B cell (primary cell): ENCODE data around the gene INAFM2. TPM values are rescaled to one million over a fixed set of nuclear protein-coding genes. Genes with fewer than 3 reads are reported as not detected.

Source experiments
- ATAC-seq: fragments of 200-7000 bp; cut with Tn5 transposase; one replicate; pipeline ENCODE4 v1.10.0; 2021; ENCODE audit warnings: low read depth, mild to moderate bottlenecking, moderate number of reproducible peaks, moderate library complexity
- CTCF ChIA-PET: fragments of 350-600 bp; sonication (Branson Sonifier 250); formaldehyde crosslinking; loops from one replicate; lab custom pipeline; 2021; ENCODE audit warnings: antibody characterized with exemption, inconsistent platforms; lab: Charles Lee
- POLR2A ChIA-PET: fragments of 350-600 bp; sonication (Branson Sonifier 250); formaldehyde crosslinking; loops from one replicate; lab custom pipeline; 2021; ENCODE audit warnings: antibody characterized with exemption; lab: Charles Lee
- DNase-seq: peaks from one replicate; pipeline ENCODE4 v3.0.0; 2013
- H2AFZ ChIP-seq: 2 replicates; pipeline ENCODE4 v1.6.1; 2012; ENCODE audit warnings: mild to moderate bottlenecking, low read depth, low read length; ENCODE audit not compliant: insufficient read depth, poor library complexity, severe bottlenecking
- H3K27ac ChIP-seq, 2 donors: 1 replicate in 1 of 2; 2 replicates in 1 of 2; pipeline ENCODE4 v1.5.1; 2012 to 2013; ENCODE audit warnings: low read length in 2 of 2, mild to moderate bottlenecking in 2 of 2, moderate library complexity in 1 of 2
- H3K27me3 ChIP-seq, 4 experiments: fragments of 200-600 bp in 1 of 4; sonication (generic) in 1 of 4; replicated peaks in 1 of 4; 1 replicate in 2 of 4; 2 replicates in 2 of 4; pipeline versions ENCODE4 v1.6.1 to v1.7.0; 2013 to 2016; ENCODE audit warnings: low read length in 3 of 4, mild to moderate bottlenecking in 2 of 4, mixed read lengths in 1 of 4, moderate library complexity in 1 of 4; ENCODE audit not compliant: insufficient read depth in 4 of 4, control insufficient read depth in 3 of 4; ENCODE audit errors: control extremely low read depth in 1 of 4
- H3K36me3 ChIP-seq, 2 experiments: replicated peaks in 1 of 2; 1 replicate in 1 of 2; 2 replicates in 1 of 2; pipeline versions ENCODE4 v1.6.1 to v1.7.1; 2013; ENCODE audit warnings: low read length in 1 of 2; ENCODE audit not compliant: insufficient read depth in 2 of 2, control insufficient read depth in 1 of 2; ENCODE audit errors: control extremely low read depth in 1 of 2, extremely low read depth in 1 of 2
- H3K4me1 ChIP-seq, 2 donors: fragments of 200-600 bp in 1 of 2; sonication (generic) in 1 of 2; 1 replicate in 1 of 2; 2 replicates in 1 of 2; pipeline versions ENCODE4 v1.5.1 to v1.6.1; 2013 to 2017; ENCODE audit warnings: low read length in 2 of 2; ENCODE audit not compliant: control insufficient read depth in 2 of 2, insufficient read depth in 2 of 2
- H3K4me2 ChIP-seq: replicated peaks from 2 replicates; pipeline ENCODE3; 2012; ENCODE audit warnings: mild to moderate bottlenecking, low read depth, low read length; ENCODE audit not compliant: poor library complexity, severe bottlenecking
- H3K4me3 ChIP-seq, 5 experiments: fragments of 200-600 bp in 1 of 5; sonication (generic) in 1 of 5; 1 replicate in 3 of 5; 2 replicates in 2 of 5; pipeline versions ENCODE4 v1.5.1 to v1.7.0; 2011 to 2016; ENCODE audit warnings: low read length in 4 of 5, mild to moderate bottlenecking in 4 of 5, low read depth in 2 of 5, control low read depth in 1 of 5, moderate library complexity in 1 of 5; ENCODE audit not compliant: insufficient read depth in 1 of 5; ENCODE audit errors: control extremely low read depth in 1 of 5, extremely low read depth in 1 of 5
- H3K79me2 ChIP-seq: fragments of 200-600 bp; sonication (generic); one replicate; pipeline ENCODE4 v1.6.0; 2016; ENCODE audit warnings: low read length; ENCODE audit not compliant: control insufficient read depth, insufficient read depth
- H3K9ac ChIP-seq: fragments of 200-600 bp; sonication (generic); 2 replicates; pipeline ENCODE4 v1.6.1; 2017; ENCODE audit warnings: mild to moderate bottlenecking, low read length, moderate library complexity
- H3K9me3 ChIP-seq, 3 donors: one replicate each; pipeline versions ENCODE4 v1.6.1 to v1.7.1; 2013; ENCODE audit warnings: low read length in 2 of 3; ENCODE audit not compliant: control insufficient read depth in 2 of 3, insufficient read depth in 1 of 3; ENCODE audit errors: control extremely low read depth in 1 of 3
- H4K20me1 ChIP-seq: 2 replicates; pipeline ENCODE4 v1.6.0; 2012; ENCODE audit warnings: mild to moderate bottlenecking, low read length; ENCODE audit not compliant: insufficient read depth, control insufficient read depth, poor library complexity, severe bottlenecking
- H3K27ac Mint-ChIP-seq: one replicate; pipeline ENCODE4 v1.8.0; 2021; ENCODE audit warnings: mixed read lengths
- H3K27me3 Mint-ChIP-seq: one replicate; pipeline ENCODE4 v1.8.0; 2021; ENCODE audit warnings: mixed read lengths
- H3K4me1 Mint-ChIP-seq: one replicate; pipeline ENCODE4 v1.8.0; 2021; ENCODE audit warnings: mixed read lengths
- H3K4me3 Mint-ChIP-seq: one replicate; pipeline ENCODE4 v1.8.0; 2021; ENCODE audit warnings: mixed read lengths
- H3K9me3 Mint-ChIP-seq: one replicate; pipeline ENCODE4 v1.8.0; 2022; ENCODE audit warnings: mixed read lengths; ENCODE audit not compliant: insufficient read depth
- CTCF ChIP-seq: fragments of 200-600 bp; IDR thresholded peaks from one replicate; pipeline ENCODE4 v1.8.0; 2022; ENCODE audit warnings: antibody characterized with exemption, mild to moderate bottlenecking
- EZH2 ChIP-seq: IDR thresholded peaks from 2 replicates; pipeline ENCODE4 v1.6.1; 2012; ENCODE audit warnings: borderline replicate concordance, low read depth, mild to moderate bottlenecking, moderate library complexity, low read length; ENCODE audit not compliant: insufficient read depth, poor library complexity, severe bottlenecking
- WGBS: methylation state at CpG from one replicate; pipeline ENCODE4 v1.1.5; 2013; ENCODE audit warnings: missing lambda C conversion rate; ENCODE audit not compliant: insufficient coverage; 5-methylcytosine and 5-hydroxymethylcytosine counted together
- intact Hi-C: fragments of 100-400 bp; cut with micrococcal nuclease; formaldehyde crosslinking; loops from one replicate; pipeline ENCODE4 v1.10.0; 2022
- polyA plus RNA-seq: library from polyadenylated mRNA; depleted of rRNA; stranded (reverse); fragments of >200 nt; gene quantifications from 2 replicates; pipeline ENCODE4 v1.2.3, GENCODE V29; 2012
- total RNA-seq, 2 donors: library from RNA; stranded (reverse); fragments of 120-200 nt in 1 of 2; gene quantifications; 1 replicate in 1 of 2; 2 replicates in 1 of 2; pipeline versions ENCODE4 v1.2.3 to v1.2.4, GENCODE V29; 2013 to 2022

Gene INAFM2
- total and polyA plus RNA-seq, 2 donors (not counting 1 experiment from before 2014, with no cell fraction given): 3.0 to 7.0 TPM

GRCh38 chr15:40330368-40330836, 6.9 kb downstream of the INAFM2 start:
- intact Hi-C loops: no loop called here
- Histone ChIP-seq H3K27me3 (no peaks in the 10 kb centered on the region), H3K27ac (no peak overlapping the region), H3K4me3 (no peak overlapping the region), H3K79me2 (no peaks in the 10 kb centered on the region), H3K9me3 (no peaks in the 10 kb centered on the region), H4K20me1 (no peaks in the 10 kb centered on the region), H2AFZ (no peak overlapping the region), H3K36me3 (no peaks in the 10 kb centered on the region), H3K9ac (no peak overlapping the region), H3K4me2 (no peak overlapping the region), H3K4me1 (peaks cover 21 to 22% of the 10 kb centered on the region in 2 donors)
- Mint-ChIP-seq H3K4me1 (peaks cover 22% of the 10 kb centered on the region), H3K9me3 (no peaks in the 10 kb centered on the region), H3K27ac (no peak overlapping the region), H3K27me3 (no peaks in the 10 kb centered on the region), H3K4me3 (no peak overlapping the region)
- 68% methylated on average over 5 of the region's 5 CpGs for WGBS
- DNase-seq: no peak
- CTCF ChIA-PET: interaction anchor here (2.6 to 12.2 kb wide), 5 partner anchors 7 to 51 kb away, joined by 7 to 221 read pairs (median 57); partner anchors contain the start of genes CCDC9B, INAFM2 and PLCB2
- no peak for TF ChIP-seq EZH2
- no peak for TF ChIP-seq CTCF
- POLR2A ChIA-PET: no interaction called here
- ATAC-seq: no peak

- intact Hi-C loops: no loop called here
Observed at GRCh38 chr15:40331026-40331425, 7.5 kb downstream of the INAFM2 start.

More at GRCh38 chr15:40331026-40331425, 7.5 kb downstream of the INAFM2 start:
- DNase-seq (no peak), ATAC-seq (no peak)
- Histone ChIP-seq H4K20me1 (no peaks in the 10 kb centered on the region), H3K9me3 (no peaks in the 10 kb centered on the region), H2AFZ (no peak overlapping the region), H3K4me1 (peaks cover 17 to 18% of the 10 kb centered on the region in 2 donors), H3K4me3 (no peak overlapping the region), H3K4me2 (no peak overlapping the region), H3K27me3 (no peaks in the 10 kb centered on the region), H3K36me3 (no peaks in the 10 kb centered on the region), H3K27ac (no peak overlapping the region), H3K9ac (no peak overlapping the region), H3K79me2 (no peaks in the 10 kb centered on the region)
- no peaks in the 10 kb centered on the region for H3K9me3 Mint-ChIP-seq
- H3K27ac Mint-ChIP-seq: no peak overlapping the region
- ChIA-PET CTCF (interaction anchor here (2.6 to 12.2 kb wide), 4 partner anchors 11 to 52 kb away, joined by 7 to 221 read pairs (median 50); partner anchors contain the start of genes INAFM2 and PLCB2), POLR2A (no interaction called here)
- H3K4me3 Mint-ChIP-seq: no peak overlapping the region
- peaks cover 19% of the 10 kb centered on the region for H3K4me1 Mint-ChIP-seq
- TF ChIP-seq CTCF: no peak
- TF ChIP-seq EZH2: no peak
- 100% methylated on average over 3 of the region's 7 CpGs for WGBS
- H3K27me3 Mint-ChIP-seq: no peaks in the 10 kb centered on the region
